ENCODE measurements around the gene KIF5A.
A peak's percentile ranks its signal among the peaks of the same experiment; 100 is the strongest.
"Not testable (repeated sequence)": the region's sequence is repeated elsewhere in the genome, so short reads cannot be mapped to it uniquely, and the experiment has no call there.

KIF5A gene

DNA sequence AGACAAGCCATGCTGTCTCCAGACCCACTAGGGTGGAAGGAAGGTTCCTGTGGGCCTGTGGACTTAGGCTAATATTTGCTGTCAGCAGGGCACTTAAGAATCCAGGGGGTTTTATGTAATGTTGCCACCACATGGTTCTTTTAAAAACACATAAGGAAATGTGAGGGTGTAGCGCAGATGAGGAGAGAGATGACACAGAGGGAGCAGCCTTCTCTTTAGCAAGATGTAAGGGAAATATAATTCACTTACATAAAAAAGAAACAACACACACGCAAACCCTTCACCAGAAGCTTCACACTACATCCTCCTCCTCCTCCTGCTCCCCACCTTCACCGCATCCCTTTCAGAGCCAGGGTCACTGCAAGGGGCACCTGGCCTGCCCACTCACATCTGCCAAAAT lies 36.3 kb downstream of the KIF5A start:
- H3K4me3 ChIP-seq (ENCODE audit: severe bottlenecking), result no peak overlapping the region
- peaks cover 6% of the 10 kb centered on the region for H3K4me1 ChIP-seq (ENCODE audit: insufficient read depth, poor library complexity, severe bottlenecking)
- H3K9me3 ChIP-seq (ENCODE audit: severe bottlenecking), result no peaks in the 10 kb centered on the region
- H3K36me3 ChIP-seq (ENCODE audit: low read depth), result no peaks in the 10 kb centered on the region
- no peak for DNase-seq (ENCODE audit: low spot score)
- TF ChIP-seq, protein P1, sequence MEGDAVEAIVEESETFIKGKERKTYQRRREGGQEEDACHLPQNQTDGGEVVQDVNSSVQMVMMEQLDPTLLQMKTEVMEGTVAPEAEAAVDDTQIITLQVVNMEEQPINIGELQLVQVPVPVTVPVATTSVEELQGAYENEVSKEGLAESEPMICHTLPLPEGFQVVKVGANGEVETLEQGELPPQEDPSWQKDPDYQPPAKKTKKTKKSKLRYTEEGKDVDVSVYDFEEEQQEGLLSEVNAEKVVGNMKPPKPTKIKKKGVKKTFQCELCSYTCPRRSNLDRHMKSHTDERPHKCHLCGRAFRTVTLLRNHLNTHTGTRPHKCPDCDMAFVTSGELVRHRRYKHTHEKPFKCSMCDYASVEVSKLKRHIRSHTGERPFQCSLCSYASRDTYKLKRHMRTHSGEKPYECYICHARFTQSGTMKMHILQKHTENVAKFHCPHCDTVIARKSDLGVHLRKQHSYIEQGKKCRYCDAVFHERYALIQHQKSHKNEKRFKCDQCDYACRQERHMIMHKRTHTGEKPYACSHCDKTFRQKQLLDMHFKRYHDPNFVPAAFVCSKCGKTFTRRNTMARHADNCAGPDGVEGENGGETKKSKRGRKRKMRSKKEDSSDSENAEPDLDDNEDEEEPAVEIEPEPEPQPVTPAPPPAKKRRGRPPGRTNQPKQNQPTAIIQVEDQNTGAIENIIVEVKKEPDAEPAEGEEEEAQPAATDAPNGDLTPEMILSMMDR (IDR thresholded peaks at IDR 0.05; ENCODE audit: poor library complexity, severe bottlenecking), result no peak
- ATAC-seq (ENCODE audit: low read depth), result no peak
- H3K27me3 ChIP-seq (ENCODE audit: insufficient read depth, poor library complexity, severe bottlenecking), result no peaks in the 10 kb centered on the region
- H3K27ac ChIP-seq (ENCODE audit: poor library complexity, severe bottlenecking), result no peak overlapping the region

GRCh38 chr12:57586832-57587429 lies 37.1 kb downstream of the KIF5A start:
- no peak overlapping the region for H3K27ac ChIP-seq (ENCODE audit: poor library complexity, severe bottlenecking)
- no peaks in the 10 kb centered on the region for H3K36me3 ChIP-seq (ENCODE audit: low read depth)
- DNase-seq (ENCODE audit: low spot score), result no peak
- TF ChIP-seq, protein P1 (IDR thresholded peaks at IDR 0.05; ENCODE audit: poor library complexity, severe bottlenecking), result no peak
- no peak overlapping the region for H3K4me3 ChIP-seq (ENCODE audit: severe bottlenecking)
- H3K4me1 ChIP-seq (ENCODE audit: insufficient read depth, poor library complexity, severe bottlenecking), result peaks cover 6% of the 10 kb centered on the region
- no peaks in the 10 kb centered on the region for H3K9me3 ChIP-seq (ENCODE audit: severe bottlenecking)
- ATAC-seq (ENCODE audit: low read depth), result no peak
- H3K27me3 ChIP-seq (ENCODE audit: insufficient read depth, poor library complexity, severe bottlenecking), result no peaks in the 10 kb centered on the region

DNA sequence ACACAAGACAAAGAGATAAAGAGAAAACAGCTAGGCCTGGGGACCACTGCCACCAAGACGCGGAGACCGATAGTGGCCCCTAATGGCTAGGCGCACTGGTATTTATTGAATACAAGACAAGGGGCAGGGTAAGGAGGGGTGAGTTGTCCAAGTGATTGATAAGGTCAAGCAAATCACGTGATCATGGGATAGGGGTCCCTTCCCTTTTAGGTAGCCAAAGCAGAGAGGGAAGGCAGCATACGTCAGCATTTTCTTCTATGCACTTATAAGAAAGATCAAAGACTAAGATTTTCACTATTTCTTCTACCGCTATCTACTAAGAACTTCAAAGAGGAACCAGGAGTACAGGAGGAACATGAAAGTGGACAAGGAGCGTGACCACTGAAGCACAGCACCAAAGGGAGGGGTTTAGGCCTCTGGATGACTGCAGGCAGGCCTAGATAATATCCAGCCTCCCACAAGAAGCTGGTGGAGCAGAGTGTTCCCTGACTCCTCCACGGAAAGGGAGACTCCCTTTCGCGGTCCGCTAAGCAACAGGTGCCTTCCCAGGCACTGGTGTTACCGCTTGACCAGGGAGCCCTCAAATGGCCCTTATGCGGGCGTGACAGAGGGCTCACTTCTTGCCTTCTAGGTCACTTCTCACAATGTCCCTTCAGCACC lies 39.2 kb downstream of the KIF5A start:
- H3K4me1 ChIP-seq (ENCODE audit: insufficient read depth, poor library complexity, severe bottlenecking), result peaks cover 13% of the 10 kb centered on the region
- H3K27me3 ChIP-seq (ENCODE audit: insufficient read depth, poor library complexity, severe bottlenecking); DNase-seq (ENCODE audit: low spot score); ATAC-seq (ENCODE audit: low read depth); H3K4me3 ChIP-seq (ENCODE audit: severe bottlenecking); H3K9me3 ChIP-seq (ENCODE audit: severe bottlenecking); H3K27ac ChIP-seq (ENCODE audit: poor library complexity, severe bottlenecking); H3K36me3 ChIP-seq (ENCODE audit: low read depth): not testable (repeated sequence)

DNA sequence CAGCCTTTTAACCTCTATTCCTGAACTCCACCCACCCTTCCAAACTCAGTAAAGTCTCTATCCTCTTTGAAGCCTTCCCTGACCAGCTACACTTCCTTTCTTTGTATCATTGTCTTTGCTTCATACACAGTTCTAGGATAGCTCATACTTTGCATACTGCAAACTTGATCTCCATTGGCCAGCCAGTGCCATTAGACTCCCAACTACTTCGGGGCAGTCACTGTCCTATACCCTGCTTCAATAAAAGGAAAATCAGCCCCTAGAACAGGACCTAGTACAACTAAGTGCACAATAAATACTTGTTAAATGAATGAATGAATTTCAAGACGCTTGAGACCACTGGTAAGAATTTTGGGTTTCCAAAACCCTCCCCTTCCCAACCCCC lies 40.6 kb downstream of the KIF5A start:
- TF ChIP-seq, protein P1 (IDR thresholded peaks at IDR 0.05; ENCODE audit: poor library complexity, severe bottlenecking), result no peak
- DNase-seq (ENCODE audit: low spot score) (no peak), ATAC-seq (ENCODE audit: low read depth) (no peak)
- Histone ChIP-seq H3K9me3 (ENCODE audit: severe bottlenecking) (no peaks in the 10 kb centered on the region), H3K4me3 (ENCODE audit: severe bottlenecking) (peak overlapping the region; percentile 77), H3K36me3 (ENCODE audit: low read depth) (peaks cover 16% of the 10 kb centered on the region), H3K4me1 (ENCODE audit: insufficient read depth, poor library complexity, severe bottlenecking) (peaks cover 13% of the 10 kb centered on the region), H3K27me3 (ENCODE audit: insufficient read depth, poor library complexity, severe bottlenecking) (no peaks in the 10 kb centered on the region), H3K27ac (ENCODE audit: poor library complexity, severe bottlenecking) (peak overlapping the region; percentile 43)

GRCh38 chr12:57590864-57591781 lies 41.3 kb downstream of the KIF5A start, which contains the start of gene PIP4K2C:
Gene PIP4K2C (plus strand): TSS chr12:57591192. CDS start chr12:57591290, 98 bp downstream.
- TF ChIP-seq, protein P1 (IDR thresholded peaks at IDR 0.05; ENCODE audit: poor library complexity, severe bottlenecking), result no peak
- DNase-seq (ENCODE audit: low spot score) (peak; percentile 87), ATAC-seq (ENCODE audit: low read depth) (peak; percentile 91)
- H3K36me3 ChIP-seq (ENCODE audit: low read depth), result peaks cover 20% of the 10 kb centered on the region
- H3K27me3 ChIP-seq (ENCODE audit: insufficient read depth, poor library complexity, severe bottlenecking), result no peaks in the 10 kb centered on the region
- peak within 1 kb of the TSS; percentile 77 for H3K4me3 ChIP-seq (ENCODE audit: severe bottlenecking)
- H3K27ac ChIP-seq (ENCODE audit: poor library complexity, severe bottlenecking), result peak within 1 kb of the TSS; percentile 43
- peaks cover 13% of the 10 kb centered on the region for H3K4me1 ChIP-seq (ENCODE audit: insufficient read depth, poor library complexity, severe bottlenecking)
- no peaks in the 10 kb centered on the region for H3K9me3 ChIP-seq (ENCODE audit: severe bottlenecking)

Measured in RWPE2 (cell line).